SK-N-SH treated with all-trans-retinoic acid at 6 μM for 48 hours (cell line): ENCODE results near the gene ABLIM1.

Source experiments
- ATAC-seq: fragments of 200-7000 bp; cut with Tn5 transposase; 3 replicates; pipeline ENCODE4 v1.9.1; 2020; ENCODE audit warnings: mild to moderate bottlenecking, moderate library complexity
- ARNTL ChIP-seq: fragments of 450-650 bp; formaldehyde crosslinking; IDR thresholded peaks from 2 replicates; pipeline ENCODE4 v1.5.0; 2020; ENCODE audit warnings: low read depth, mild to moderate bottlenecking, moderate library complexity, borderline replicate concordance
- BACH2 ChIP-seq: fragments of 250-450 bp; sonication (Bioruptor Pico); IDR thresholded peaks from 2 replicates; pipeline ENCODE4 v1.9.0; 2021; ENCODE audit warnings: mild to moderate bottlenecking, borderline replicate concordance
- CREB5 ChIP-seq: fragments of 250-450 bp; sonication (Bioruptor Pico); IDR thresholded peaks from 2 replicates; pipeline ENCODE4 v1.5.1; 2020; ENCODE audit warnings: low read depth, mild to moderate bottlenecking, moderate library complexity
- CSDC2 ChIP-seq: fragments of 250-450 bp; sonication (Bioruptor Pico); IDR thresholded peaks from 2 replicates; pipeline ENCODE4 v1.5.0; 2020; ENCODE audit warnings: mild to moderate bottlenecking, moderate library complexity
- ESRRG ChIP-seq: fragments of 250-450 bp; sonication (Bioruptor Pico); IDR thresholded peaks from 2 replicates; pipeline ENCODE4 v1.6.1; 2021; ENCODE audit warnings: mild to moderate bottlenecking
- GLIS3 ChIP-seq: fragments of 250-450 bp; sonication (Bioruptor Pico); IDR thresholded peaks from 2 replicates; pipeline ENCODE4 v1.5.0; 2020; ENCODE audit warnings: mild to moderate bottlenecking, moderate library complexity
- PPARA ChIP-seq: fragments of 250-450 bp; sonication (Bioruptor Pico); IDR thresholded peaks from 2 replicates; pipeline ENCODE4 v1.5.0; 2020; ENCODE audit warnings: mild to moderate bottlenecking, borderline replicate concordance
- RARB ChIP-seq: fragments of 250-450 bp; sonication (Bioruptor Pico); IDR thresholded peaks from 2 replicates; pipeline ENCODE4 v1.8.0; 2021; ENCODE audit warnings: mild to moderate bottlenecking, moderate library complexity
- SNAI2 ChIP-seq: fragments of 250-450 bp; sonication (Bioruptor Pico); IDR thresholded peaks from 2 replicates; pipeline ENCODE4 v1.5.0; 2020; ENCODE audit warnings: mild to moderate bottlenecking, moderate library complexity
- TOX ChIP-seq: fragments of 250-450 bp; sonication (Bioruptor Pico); IDR thresholded peaks from 2 replicates; pipeline ENCODE4 v1.8.0; 2021; ENCODE audit warnings: mild to moderate bottlenecking, moderate library complexity, borderline replicate concordance
- ZC3H10 ChIP-seq: fragments of 250-450 bp; sonication (Bioruptor Pico); IDR thresholded peaks from 2 replicates; pipeline ENCODE4 v1.5.1; 2021; ENCODE audit warnings: mild to moderate bottlenecking, moderate library complexity
- ZFP3 ChIP-seq: fragments of 250-450 bp; sonication (Bioruptor Pico); IDR thresholded peaks from 2 replicates; pipeline ENCODE4 v1.5.0; 2020; ENCODE audit warnings: mild to moderate bottlenecking, moderate library complexity
- ZNF565 ChIP-seq: fragments of 450-650 bp; formaldehyde crosslinking; conservative IDR thresholded peaks from 2 replicates; pipeline ENCODE4 v1.5.0; 2020; ENCODE audit warnings: low read depth, mild to moderate bottlenecking, moderate library complexity
- ZNF70 ChIP-seq: fragments of 450-650 bp; formaldehyde crosslinking; IDR thresholded peaks from 2 replicates; pipeline ENCODE4 v1.5.0; 2020; ENCODE audit warnings: mild to moderate bottlenecking, moderate library complexity
- TF ChIP-seq, protein P1 (sequence below): fragments of 250-450 bp; sonication (Bioruptor Pico); IDR thresholded peaks from 2 replicates; pipeline ENCODE4 v1.8.0; 2020; ENCODE audit warnings: mild to moderate bottlenecking, moderate library complexity, borderline replicate concordance
- TF ChIP-seq, protein P2 (sequence below): fragments of 250-450 bp; sonication (Bioruptor Pico); IDR thresholded peaks from 2 replicates; pipeline ENCODE4 v1.5.0; 2020; ENCODE audit warnings: mild to moderate bottlenecking, moderate library complexity
- TF ChIP-seq, protein P3 (sequence below): fragments of 250-450 bp; sonication (Bioruptor Pico); IDR thresholded peaks from 2 replicates; pipeline ENCODE4 v1.8.0; 2021; ENCODE audit warnings: low read depth, mild to moderate bottlenecking, moderate library complexity, borderline replicate concordance

ABLIM1 gene

GRCh38 chr10:114615600-114616007 is 42.5 kb downstream of the ABLIM1 start:
- TF ChIP-seq ZC3H10 (CRISPR knock-in tag) (no peak), TOX (CRISPR knock-in tag) (no peak), ARNTL (CRISPR knock-in tag) (no peak), BACH2 (CRISPR knock-in tag) (no peak), ZNF70 (CRISPR knock-in tag) (no peak), ZNF565 (no peak), RARB (CRISPR knock-in tag) (no peak), CSDC2 (CRISPR knock-in tag) (no peak), GLIS3 (no peak), PPARA (CRISPR knock-in tag) (no peak), ZFP3 (no peak), CREB5 (CRISPR knock-in tag) (no peak)
- TF ChIP-seq, protein P1, sequence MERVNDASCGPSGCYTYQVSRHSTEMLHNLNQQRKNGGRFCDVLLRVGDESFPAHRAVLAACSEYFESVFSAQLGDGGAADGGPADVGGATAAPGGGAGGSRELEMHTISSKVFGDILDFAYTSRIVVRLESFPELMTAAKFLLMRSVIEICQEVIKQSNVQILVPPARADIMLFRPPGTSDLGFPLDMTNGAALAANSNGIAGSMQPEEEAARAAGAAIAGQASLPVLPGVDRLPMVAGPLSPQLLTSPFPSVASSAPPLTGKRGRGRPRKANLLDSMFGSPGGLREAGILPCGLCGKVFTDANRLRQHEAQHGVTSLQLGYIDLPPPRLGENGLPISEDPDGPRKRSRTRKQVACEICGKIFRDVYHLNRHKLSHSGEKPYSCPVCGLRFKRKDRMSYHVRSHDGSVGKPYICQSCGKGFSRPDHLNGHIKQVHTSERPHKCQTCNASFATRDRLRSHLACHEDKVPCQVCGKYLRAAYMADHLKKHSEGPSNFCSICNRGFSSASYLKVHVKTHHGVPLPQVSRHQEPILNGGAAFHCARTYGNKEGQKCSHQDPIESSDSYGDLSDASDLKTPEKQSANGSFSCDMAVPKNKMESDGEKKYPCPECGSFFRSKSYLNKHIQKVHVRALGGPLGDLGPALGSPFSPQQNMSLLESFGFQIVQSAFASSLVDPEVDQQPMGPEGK (CRISPR knock-in tag), result no peak
- TF ChIP-seq, protein P2, sequence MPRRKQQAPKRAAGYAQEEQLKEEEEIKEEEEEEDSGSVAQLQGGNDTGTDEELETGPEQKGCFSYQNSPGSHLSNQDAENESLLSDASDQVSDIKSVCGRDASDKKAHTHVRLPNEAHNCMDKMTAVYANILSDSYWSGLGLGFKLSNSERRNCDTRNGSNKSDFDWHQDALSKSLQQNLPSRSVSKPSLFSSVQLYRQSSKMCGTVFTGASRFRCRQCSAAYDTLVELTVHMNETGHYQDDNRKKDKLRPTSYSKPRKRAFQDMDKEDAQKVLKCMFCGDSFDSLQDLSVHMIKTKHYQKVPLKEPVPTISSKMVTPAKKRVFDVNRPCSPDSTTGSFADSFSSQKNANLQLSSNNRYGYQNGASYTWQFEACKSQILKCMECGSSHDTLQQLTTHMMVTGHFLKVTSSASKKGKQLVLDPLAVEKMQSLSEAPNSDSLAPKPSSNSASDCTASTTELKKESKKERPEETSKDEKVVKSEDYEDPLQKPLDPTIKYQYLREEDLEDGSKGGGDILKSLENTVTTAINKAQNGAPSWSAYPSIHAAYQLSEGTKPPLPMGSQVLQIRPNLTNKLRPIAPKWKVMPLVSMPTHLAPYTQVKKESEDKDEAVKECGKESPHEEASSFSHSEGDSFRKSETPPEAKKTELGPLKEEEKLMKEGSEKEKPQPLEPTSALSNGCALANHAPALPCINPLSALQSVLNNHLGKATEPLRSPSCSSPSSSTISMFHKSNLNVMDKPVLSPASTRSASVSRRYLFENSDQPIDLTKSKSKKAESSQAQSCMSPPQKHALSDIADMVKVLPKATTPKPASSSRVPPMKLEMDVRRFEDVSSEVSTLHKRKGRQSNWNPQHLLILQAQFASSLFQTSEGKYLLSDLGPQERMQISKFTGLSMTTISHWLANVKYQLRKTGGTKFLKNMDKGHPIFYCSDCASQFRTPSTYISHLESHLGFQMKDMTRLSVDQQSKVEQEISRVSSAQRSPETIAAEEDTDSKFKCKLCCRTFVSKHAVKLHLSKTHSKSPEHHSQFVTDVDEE (CRISPR knock-in tag), result no peak
- ATAC-seq, result no peak

- ATAC-seq, result no peak
- TF ChIP-seq SNAI2 (CRISPR knock-in tag) (no peak), ESRRG (CRISPR knock-in tag) (no peak), ARNTL (CRISPR knock-in tag) (no peak), BACH2 (CRISPR knock-in tag) (no peak), ZNF70 (CRISPR knock-in tag) (no peak), CREB5 (CRISPR knock-in tag) (no peak), TOX (CRISPR knock-in tag) (no peak), PPARA (CRISPR knock-in tag) (no peak)
- TF ChIP-seq, protein P3, sequence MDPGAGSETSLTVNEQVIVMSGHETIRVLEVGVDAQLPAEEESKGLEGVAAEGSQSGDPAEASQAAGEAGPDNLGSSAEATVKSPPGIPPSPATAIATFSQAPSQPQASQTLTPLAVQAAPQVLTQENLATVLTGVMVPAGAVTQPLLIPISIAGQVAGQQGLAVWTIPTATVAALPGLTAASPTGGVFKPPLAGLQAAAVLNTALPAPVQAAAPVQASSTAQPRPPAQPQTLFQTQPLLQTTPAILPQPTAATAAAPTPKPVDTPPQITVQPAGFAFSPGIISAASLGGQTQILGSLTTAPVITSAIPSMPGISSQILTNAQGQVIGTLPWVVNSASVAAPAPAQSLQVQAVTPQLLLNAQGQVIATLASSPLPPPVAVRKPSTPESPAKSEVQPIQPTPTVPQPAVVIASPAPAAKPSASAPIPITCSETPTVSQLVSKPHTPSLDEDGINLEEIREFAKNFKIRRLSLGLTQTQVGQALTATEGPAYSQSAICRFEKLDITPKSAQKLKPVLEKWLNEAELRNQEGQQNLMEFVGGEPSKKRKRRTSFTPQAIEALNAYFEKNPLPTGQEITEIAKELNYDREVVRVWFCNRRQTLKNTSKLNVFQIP (CRISPR knock-in tag), result no peak
- TF ChIP-seq, protein P2 (CRISPR knock-in tag), result no peak
Measured at GRCh38 chr10:114613237-114613979, 44.7 kb downstream of the ABLIM1 start.
